Neural cell (in vitro differentiated cells): Measurements from ENCODE around the gene APOE.
"Not testable (repeated sequence)": the region's sequence is repeated elsewhere in the genome, so short reads cannot be mapped to it uniquely, and the experiment has no call there.

Source experiments
- CTCF ChIP-seq: fragments of 450-650 bp; IDR thresholded peaks from 2 replicates; pipeline ENCODE4 v1.5.1; 2014; ENCODE audit warnings: antibody characterized with exemption, mild to moderate bottlenecking, moderate library complexity; ENCODE audit not compliant: poor library complexity, severe bottlenecking
- POLR2AphosphoS5 ChIP-seq: IDR thresholded peaks from 2 replicates; pipeline ENCODE4 v1.6.1; 2012

GRCh38 chr19:44926245-44927077 is 20.9 kb downstream of the APOE start:
- not testable (repeated sequence) for TF ChIP-seq POLR2AphosphoS5, CTCF
